Measurements from ENCODE around the gene AMZ2.
"Not testable (repeated sequence)": the region's sequence is repeated elsewhere in the genome, so short reads cannot be mapped to it uniquely, and the experiment has no call there.

Gene AMZ2

DNA sequence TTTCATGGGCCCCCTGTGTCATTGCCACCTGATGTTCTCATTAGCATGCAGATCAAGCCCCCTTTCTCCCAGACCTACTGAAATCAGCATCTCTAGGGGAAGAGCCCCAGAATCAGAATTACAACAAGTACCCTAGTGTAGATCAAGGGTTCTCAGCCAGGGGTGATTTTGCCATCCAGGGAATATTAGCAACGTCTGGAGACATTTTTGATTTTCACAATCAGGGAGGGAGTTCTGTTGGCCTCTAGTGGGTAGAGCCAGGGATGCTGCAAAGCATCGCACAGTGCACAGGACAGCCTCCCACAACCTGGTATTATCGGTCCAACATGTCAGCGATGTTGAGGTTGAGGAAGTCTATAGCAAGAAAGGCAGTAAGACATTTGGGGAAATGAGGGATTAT, 7.3 kb downstream of the AMZ2 start:
- no peak for DNase-seq

DNA sequence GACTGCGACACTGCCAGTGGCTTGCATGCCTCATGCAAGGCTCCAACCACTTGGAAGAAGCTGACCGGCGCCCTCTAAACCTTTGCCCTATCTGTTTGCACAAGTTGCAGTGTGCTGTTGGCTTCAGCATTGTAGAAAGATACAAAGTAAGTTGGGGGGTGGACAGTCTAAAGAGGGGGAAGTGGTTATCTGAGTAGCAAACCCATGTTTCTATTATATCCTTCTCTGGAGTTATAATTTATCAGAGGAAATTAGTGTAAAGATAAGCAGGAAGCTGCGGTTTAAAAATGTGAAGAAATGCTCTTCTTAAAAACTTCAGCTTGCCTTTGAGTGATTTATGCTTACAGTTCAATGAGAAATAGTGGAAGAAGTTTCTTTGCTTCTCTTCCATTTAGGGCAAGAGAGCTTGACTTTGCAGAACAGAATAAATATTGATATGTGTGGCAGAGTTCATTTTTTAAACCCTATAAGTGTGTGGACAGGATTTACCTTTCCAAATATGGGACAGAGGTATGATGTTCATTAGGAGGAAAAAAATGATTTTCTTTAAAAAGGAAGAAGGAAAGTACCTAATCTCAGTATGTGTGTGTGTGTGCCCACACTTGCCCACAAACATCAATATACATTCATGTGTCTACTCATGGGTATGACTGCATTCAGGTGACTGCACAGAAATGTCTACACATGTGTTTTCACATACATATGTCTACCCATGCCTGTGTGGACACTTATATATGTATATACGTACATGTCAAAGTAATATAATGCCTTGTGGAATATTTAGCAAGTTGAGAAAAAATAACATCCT, 8.1 kb downstream of the AMZ2 start:
- no peak for DNase-seq

DNA sequence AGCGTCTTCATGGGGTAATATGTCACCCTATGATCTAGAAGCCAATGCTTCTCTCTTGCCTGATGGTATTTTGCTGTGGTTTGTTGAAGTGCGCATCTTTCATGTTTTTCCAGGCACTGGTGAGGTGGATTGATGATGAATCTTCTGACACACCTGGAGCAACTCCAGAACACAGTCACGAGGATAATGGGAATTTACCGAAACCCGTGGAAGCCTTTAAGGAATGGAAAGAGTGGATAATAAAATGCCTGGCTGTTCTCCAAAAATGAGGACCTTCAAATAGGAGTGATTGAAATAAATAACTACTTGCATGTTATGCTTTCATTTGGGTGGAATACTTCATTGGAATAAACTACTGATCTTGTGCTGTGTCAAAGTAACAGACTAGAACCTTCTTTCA, 8.9 kb downstream of the AMZ2 start:
- not testable (repeated sequence) for DNase-seq

- DNase-seq = no peak
Observed at GRCh38 chr17:68257934-68258333, 10.1 kb downstream of the AMZ2 start.

DNA sequence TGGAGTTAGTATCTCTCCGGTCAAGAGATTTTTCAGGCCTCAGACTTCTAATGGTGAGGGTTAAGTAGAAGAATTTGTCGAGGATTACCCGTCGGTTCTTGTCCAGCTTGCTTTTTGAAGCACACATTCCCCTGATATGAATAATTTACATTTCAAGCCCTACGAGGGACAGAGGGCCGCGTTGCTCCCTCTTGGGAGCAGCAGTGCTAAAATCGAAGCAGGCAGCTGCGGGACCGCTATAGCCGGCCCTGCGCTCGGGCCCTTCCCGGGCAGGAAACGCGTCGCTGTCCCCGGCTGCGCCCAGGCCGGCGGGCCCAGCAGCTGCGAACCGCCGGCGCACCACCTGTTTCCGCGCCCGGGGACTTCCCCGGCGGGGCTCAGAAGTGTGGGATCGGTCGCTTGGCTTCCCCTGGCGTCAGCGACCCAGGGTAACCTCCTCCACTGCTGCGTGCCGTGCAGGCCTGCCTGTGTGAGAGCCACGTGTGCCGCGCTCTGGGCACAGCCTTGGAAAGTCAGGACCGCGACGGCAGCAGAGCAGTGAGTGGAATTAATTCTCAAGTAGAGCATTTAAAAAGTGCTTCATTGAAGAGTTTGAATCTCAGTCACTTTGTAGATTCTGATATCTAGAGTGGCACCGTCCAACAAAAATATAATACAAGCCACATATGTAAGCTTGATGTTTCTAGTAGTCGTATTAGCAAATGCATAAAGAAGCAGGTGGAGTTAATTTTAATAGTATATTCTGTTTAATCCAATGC, 11.2 kb downstream of the AMZ2 start:
- DNase-seq = peak; percentile 28 to 67 (median 54)

DNA sequence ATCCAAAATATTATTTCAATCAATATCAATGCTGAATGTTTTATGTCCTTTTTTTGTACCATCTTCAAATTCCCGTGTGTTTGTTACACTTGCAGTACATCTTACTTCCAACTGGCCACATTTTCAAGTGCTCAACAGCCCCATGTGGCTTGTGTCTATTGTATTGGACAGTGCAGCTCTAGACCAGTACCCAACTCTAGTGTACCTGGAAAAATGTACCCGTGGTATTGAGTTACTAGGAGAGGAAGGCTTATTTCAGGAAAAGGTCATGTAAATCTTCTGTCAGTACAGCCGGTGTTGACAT, 11.8 kb downstream of the AMZ2 start:
- DNase-seq = not testable (repeated sequence)

DNA sequence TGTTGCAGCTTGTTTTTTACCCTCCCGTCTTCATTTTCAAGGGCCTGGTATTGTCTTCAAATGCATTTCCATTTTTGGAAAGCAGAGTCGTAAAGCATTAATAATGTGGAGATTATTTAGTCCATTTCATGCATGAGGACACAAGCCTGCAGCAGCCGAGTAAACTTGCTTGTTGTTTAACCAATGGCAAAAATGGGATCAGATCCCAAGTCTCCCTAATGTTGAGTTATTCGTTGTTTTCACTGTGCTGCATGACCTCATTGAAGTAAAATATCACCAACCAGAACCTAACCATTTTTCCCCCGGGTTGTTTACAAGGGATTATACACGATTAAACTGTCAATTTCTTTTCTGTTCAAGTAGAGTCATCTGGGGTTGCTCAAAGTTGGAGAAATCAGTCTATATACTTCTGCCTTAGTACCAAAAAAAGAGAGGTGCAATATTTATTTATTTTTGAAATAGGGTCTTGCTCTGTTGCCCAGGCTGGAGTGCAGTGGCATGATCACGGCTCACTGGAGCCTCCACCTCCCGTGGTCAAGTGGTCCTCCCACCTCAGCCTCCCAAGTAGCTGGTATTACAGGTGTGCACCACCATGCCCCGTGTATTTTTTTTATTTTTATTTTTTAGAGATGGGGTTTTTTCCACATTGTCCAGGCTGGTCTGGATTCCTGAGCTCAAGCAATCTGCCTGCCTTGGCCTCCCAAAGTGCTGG, 12.4 kb downstream of the AMZ2 start:
- DNase-seq = no peak

DNA sequence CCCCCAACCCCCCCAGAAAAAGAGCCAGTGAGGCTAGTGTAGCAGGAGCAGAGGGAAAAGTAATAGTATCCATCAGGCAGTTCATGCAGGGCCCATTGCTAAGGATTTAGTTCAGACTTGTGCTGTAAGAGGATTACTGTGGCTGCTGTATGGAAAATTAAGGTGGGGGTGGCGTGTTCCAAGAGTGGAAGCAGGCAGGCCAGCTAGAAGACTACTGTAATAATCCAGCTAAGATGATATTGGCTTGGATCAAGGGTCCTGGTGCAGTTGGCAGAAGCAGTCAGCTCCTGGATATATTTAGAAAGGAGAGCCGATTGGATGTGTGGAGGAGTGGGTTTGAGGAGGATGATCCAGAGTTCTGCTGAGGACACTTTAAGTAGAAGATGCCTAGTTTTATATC, 14.6 kb downstream of the AMZ2 start:
- DNase-seq = not testable (repeated sequence)

GRCh38 chr17:68263101-68263681, 15.3 kb downstream of the AMZ2 start:
- peak in 1 of 4 experiments; percentile 19 for DNase-seq

- not testable (repeated sequence) for DNase-seq
Observed at GRCh38 chr17:68265833-68266232, 18.0 kb downstream of the AMZ2 start.

GRCh38 chr17:68273722-68274121, 25.9 kb downstream of the AMZ2 start:
- no peak for DNase-seq

DNA sequence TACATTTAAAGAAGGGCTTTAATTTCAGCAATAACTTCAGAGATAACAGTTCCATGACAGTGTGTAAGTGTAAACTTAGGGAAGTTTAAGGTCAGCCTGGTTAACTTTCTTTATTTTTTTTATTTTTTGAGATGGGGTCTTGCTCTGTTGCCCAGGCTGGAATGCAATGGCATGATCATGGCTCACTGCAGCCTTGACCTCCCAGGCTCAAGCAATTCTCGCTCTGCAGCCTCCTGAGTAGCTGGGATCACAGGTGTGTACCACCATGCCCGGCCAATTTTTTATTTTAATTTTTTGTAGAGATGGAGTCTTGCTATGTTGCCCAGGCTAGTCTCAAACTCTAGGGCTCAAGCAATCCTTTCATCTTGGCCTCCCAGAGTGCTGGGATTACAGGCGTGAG, 28.5 kb downstream of the AMZ2 start:
- DNase-seq = not testable (repeated sequence)

- no peak for DNase-seq
Observed at GRCh38 chr17:68277807-68278206, 30.0 kb downstream of the AMZ2 start.

DNA sequence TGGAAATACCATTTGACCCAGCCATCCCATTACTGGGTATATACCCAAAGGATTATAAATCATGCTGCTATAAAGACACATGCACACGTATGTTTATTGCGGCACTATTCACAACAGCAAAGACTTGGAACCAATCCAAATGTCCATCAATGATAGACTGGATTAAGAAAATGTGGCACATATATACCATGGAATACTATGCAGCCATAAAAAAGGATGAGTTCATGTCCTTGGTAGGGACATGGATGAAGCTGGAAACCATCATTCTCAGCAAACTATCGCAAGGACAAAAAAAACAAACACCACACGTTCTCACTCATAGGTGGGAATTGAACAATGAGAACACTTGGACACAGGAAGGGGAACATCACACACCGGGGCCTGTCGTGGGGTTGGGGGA, 34.1 kb downstream of the AMZ2 start:
- not testable (repeated sequence) for DNase-seq

- no peak for DNase-seq
Observed at GRCh38 chr17:68288375-68288774, 40.5 kb downstream of the AMZ2 start.

DNA sequence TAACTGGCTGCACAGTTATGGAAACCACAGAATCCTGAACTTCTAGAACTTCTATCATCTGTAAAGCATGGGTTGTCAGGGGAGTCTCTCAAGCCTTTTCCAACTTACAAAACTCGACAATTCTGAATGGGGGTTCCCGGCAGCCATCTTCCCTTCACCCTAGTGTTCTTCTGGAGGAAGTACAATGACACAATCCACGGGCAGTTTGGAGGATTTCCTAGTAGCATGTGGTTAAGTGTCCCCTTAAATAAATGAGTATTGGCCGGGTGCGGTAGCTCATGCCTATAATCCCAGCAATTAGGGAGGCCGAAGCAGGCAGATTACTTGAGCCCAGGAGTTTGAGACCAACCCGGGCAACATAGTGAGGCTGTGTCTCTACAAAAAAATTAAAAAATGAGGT, 41.0 kb downstream of the AMZ2 start:
- DNase-seq = no peak

DNA sequence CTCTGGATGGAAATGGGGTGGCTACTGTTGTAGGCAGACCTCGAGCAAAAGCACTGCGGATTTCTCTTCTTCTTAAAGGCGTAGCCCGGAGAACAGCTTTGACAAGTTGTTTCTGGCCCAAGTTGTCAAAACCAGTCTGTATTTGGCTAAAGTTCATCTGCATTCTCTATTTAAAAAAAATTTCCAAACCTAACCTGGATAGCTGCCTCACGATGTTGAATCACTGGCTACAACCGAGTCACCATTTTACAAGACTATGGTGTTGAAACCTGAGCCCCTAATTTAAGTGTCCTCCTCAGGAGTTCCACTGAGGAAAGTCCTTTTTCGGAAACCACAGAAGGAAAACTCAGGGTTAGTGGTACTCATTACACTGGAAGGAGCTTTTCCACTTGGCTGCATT, 41.6 kb downstream of the AMZ2 start:
- no peak for DNase-seq

DNA sequence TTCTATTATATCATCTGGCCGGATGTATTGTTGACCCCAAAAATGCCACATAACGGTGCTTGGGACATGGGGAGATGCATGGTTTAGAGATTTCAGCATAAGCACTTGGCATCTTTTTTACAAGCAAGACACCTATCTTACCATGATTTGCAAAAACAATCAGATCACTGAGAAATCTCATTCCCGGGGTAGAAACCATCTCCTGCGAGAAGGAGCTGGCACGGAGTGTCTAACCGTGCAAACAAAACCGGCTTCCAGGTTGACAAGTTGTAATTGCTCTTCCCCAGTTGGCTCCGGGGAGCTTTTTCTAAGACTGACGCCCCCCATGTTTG, 42.1 kb downstream of the AMZ2 start:
- DNase-seq = no peak

DNA sequence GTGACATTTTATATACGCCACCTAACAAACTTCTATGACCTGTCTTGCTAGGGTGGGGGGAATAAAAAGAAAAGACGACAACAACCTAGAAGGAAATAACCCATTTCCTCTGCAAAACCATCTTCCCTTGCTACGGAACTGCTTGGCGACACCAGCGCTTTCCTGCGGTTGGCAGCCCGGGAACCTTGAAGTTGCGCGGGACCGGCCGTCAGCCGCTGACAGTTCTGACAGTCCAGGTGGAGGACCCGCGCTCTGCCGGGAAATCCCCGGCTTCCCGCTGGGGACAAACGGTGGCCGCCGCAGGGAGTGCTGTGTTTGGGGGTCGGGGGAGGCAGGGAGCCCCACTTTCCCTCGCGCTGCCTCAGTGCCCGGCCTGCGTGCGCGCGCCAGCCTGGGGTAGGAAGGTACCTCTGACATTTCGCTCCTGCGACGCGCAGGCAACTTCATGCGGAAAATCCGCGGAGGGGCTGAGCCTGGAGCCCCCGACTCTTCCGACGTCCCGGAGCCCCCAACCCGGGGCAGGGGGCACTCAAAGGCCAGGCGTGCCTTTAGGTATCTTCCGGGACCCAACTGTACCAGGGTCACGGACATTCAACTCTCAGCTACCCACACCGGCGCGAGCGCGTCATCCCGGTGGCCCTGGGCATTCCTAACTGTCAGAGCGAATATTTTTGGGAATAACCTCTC, 42.6 kb downstream of the AMZ2 start:
- peak in 3 of 4 experiments; percentile 22 to 29 (median 27) for DNase-seq

GRCh38 chr17:68290955-68291835, 43.4 kb downstream of the AMZ2 start, which contains the start of the genes ARSG and SLC16A6:
ARSG (plus strand) TSS chr17:68291495; CDS start chr17:68307494, 15,999 bp downstream.
SLC16A6 (minus strand) TSS chr17:68291127; CDS start chr17:68278320, 12,807 bp downstream.
- peak; percentile 65 to 87 (median 78) for DNase-seq

All from activated CD4-positive, CD25-positive, alpha-beta regulatory T cell (primary cell).